Endometrial microvascular endothelial cells (primary cell): ENCODE results near the gene ELAVL1. TPM values are rescaled to one million over a fixed set of nuclear protein-coding genes. Genes with fewer than 3 reads are reported as not detected.

Experiments used
- in situ Hi-C: cut with HindIII; loops from 2 replicates; pipeline ENCODE4 v1.10.0; 2017; ENCODE audit warnings: low sequenced_read_pairs, low pct_unique_long_range_greater_than_20kb; ENCODE audit errors: inconsistent ontology term
- total RNA-seq: library from RNA; depleted of rRNA; stranded (reverse); fragments of >200 nt; gene quantifications from one replicate; pipeline ENCODE4 v1.2.3, GENCODE V29; 2015; ENCODE audit errors: inconsistent ontology term

ELAVL1 gene
- total RNA-seq, 1 donor from 2014 or later, result 68.0 TPM

DNA sequence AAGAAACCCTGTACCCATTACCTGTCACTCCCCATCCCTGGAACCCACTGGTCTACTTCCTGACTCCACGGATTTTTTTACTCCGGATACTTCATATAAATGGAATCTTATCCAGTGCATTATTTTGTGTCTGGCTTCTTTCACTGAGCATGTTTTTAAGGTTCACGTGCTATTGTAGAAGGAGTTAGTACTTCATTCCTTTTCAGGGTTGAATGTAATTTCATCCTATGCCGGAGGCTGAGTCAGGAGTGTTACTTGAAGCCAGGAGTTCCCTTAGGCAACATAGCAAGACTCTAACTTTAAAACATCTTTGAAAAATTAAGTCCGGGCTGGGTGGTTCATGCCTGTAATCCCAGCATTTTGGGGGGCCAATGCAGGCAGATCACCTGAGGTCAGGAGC lies 17.9 kb upstream of the ELAVL1 start:
- in situ Hi-C loops, result no loop called here

DNA sequence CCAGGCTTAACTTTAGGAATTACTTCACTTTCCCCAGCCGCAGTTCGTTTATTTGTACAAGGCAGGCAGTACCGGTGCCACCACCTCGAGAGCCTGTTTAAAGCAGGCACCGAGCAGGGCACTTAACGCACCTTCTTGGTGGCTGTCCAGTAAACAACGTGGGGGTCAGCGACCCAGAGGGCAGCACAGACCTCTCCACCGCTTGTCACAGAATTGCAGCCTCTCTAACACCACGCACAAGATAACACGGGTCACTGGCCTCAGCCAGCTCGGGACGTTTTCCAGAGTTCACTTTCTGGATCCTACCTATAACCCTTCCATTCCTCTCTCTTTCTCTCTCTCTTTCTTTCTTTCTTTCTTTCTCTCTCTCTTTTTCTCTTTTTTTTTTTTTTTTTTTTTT lies 16.8 kb upstream of the ELAVL1 start:
- in situ Hi-C loops, result no loop called here

DNA sequence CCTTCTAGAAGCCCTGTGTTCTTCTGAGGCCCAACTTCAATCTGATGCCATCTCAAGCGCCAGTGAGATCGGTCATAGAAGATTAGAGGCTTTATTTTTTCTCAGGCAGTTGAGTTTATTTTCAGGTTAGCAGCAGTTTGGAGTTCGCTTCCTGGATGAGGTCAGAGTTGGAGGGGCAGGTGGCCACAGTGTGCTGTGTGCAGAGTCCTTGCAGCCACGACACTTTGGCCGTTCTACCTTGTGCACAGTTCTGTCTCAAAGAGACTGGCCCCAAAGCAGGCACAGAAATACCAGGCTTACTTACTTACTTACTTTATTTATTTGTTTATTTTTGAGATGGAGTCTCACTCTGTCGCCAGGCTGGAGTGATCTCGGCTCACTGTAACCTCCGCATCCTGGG lies 15.9 kb upstream of the ELAVL1 start:
- in situ Hi-C loops, result no loop called here

DNA sequence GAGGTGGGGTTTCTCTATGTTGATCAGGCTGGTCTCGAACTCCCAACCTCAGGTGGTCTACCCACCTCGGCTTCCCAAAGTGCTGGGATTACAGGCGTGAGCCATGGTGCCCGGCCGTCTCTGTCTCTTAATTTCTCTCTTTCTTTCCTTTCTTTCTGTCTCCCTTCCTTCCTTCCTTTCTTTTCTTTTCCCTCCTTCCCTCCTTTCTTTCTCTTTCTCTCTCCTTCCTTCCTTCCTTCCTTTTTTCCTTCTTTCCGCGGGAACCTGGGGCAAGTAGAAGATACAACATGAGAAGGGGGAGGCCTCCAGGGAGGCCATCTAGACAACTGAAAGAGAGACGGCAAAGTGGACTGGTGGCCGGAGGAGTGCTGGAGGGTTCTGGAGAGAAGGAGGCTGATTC lies 15.2 kb upstream of the ELAVL1 start:
- in situ Hi-C loops, result no loop called here

DNA sequence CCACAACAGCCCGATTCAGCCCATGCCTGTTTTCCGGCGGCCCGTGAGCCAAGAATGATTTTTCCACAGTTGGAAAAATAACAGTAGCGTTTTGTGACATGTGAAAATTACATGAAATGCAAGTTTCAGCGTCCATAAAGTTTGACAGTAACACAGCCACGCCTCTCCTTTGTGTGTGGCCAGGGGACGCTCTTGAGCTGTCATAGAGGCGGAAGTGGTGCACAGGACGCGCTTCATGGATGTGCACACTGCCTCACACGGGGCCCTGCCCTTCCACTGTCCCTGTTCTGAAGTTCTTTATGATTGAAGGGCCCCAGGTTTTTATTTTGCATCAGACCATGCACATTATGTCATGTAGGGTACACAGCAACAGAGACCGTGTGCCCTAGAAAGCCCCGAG lies 12.4 kb upstream of the ELAVL1 start:
- in situ Hi-C loops, result no loop called here

DNA sequence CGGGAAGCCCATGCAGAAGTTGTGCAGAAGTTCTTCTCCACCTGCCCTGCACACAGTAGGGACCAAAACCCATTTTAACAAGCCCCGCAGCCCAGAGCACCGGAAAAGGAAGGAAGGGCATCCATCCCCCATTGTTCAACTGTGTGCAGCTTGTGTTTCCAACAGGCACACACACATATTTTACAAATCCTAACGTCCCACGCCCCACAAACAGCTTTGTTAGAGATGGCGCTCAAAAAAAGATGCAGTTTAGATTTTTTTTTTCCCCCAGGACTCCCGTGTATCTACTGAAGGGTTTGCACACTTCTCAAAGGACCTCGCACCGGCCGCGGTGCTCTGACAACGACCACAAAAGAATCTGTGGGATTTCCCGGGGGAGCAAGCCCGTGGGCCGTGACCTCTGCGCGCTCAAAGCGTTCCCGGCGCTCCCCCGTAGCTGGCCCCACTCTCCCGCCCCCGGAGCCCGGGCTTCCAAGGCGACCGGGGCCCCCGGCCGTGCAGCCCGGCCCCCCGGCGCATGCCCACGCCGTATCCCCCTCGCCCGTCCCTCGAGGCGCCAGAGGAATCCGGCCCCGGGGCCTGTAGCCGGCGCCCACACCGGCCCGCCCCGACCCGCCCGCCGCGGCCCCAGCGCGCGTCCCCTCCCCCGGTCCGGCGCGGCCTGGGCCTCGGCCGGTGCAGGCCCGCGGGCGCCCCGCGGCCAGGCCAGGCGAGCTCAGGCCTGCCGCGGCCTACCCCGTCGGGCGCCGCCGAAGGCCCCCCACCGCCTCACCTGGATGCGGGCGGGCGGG lies 523 bp downstream of the ELAVL1 start:
- in situ Hi-C loops, result no loop called here

DNA sequence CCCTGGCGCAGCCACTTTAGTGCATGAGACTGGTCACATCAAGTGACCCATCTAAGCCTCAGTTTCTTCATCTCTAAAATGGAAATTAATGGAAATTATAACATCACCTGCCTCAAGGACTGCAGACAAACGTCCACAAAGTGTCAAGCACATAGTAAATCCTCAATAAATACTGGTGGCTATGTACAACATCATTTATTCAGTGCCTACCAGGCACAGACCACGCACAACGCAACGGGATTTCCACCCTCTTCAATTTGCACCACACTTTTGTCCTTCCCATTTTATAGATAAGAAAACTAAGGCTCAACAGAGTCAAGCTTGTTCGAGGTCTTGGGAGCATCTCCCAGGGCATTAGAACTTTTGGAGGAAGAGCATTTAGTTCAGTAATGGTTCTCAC lies 1.4 kb downstream of the ELAVL1 start:
- in situ Hi-C loops, result no loop called here

DNA sequence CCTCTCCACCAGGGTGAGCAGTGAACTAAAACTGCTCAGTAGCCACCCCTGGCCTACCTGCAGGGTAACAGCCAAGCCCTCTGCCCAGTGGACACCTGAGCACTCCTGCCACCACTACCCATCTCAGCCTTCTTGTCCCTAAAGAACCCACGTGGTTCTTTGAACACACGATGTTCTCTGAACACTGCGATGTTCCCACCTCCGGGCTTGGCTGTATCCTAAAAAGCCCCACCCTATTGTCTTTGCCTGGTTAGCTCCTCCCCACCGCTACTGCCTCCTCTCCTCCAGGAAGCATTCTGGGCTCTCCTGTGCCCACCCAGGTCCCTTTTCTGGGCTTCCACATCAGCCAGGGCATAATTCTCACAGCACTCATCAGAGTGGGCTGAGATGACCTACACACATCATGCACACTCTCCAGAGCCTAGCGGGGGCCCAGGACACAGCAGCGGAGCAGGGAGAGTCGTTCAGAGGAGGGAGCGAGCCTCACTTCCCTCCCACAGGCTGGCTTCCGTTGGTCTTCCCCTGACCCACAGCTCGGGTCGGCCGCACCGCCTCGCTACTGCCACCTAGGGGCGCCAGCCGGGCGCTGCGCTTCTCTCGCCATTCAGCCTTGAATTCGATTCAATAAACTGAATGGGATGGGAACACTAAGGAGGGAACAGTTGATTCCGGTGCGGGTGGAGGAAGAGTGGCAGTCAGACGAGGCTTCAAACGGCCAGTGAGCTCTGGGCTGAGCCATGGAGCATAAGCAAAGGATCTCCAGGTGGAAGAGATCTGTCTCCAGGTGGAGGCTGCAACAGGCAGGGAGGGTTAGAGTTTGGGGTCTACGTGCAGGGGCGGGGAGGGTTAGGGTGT lies 3.2 kb downstream of the ELAVL1 start:
- in situ Hi-C loops, result no loop called here

DNA sequence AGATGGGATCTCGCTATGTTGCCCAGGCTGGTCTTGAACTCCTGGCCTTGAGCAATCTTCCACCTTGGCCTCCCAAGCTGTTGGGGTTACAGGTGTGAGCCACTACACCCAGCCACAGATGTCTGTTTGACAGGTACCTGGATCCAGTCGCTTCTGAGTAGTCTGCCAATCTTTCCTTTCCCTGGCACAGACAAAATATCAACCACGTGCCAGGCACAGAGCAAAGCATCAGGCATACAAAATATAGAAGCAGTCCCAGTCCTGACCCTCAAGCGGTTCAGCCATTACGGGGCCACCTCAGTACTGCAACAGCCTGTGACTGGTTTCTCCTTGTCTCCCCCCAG lies 3.8 kb downstream of the ELAVL1 start:
- in situ Hi-C loops, result no loop called here

DNA sequence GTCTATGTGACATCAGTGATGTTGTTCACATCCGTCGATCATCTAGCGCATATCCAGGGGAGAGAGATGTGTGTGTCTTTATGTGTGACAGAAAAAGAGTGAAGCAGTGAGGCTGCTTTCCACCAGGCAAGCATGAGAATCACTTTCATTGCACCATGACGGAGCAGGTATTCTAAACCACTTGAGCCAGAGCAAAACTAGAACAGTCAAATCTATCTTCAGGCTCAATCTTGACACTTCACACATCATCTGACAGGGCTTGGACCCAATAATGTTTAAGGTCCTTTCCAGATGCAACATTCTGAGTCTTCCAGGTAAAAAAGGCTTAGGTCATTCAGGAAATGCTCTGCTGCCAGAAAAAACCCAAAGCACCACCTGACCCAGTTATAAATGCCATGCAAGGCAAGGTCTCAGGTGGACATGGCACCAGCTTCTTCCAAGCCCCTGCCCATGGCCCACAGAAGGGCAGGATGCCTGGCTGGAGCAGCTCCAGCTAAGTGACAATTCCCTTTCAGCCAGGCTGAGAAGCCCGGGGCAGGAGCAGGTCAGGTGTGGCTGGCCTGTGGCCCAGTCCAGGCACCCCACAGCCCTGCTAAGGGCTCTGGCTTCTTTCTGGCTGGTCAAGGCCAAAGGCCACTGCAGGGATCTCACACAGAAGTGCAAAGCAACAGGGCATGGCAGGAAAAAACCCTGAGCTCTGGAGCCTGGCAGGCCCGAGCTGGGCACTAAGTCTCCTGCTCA lies 5.0 kb downstream of the ELAVL1 start:
- in situ Hi-C loops, result no loop called here

DNA sequence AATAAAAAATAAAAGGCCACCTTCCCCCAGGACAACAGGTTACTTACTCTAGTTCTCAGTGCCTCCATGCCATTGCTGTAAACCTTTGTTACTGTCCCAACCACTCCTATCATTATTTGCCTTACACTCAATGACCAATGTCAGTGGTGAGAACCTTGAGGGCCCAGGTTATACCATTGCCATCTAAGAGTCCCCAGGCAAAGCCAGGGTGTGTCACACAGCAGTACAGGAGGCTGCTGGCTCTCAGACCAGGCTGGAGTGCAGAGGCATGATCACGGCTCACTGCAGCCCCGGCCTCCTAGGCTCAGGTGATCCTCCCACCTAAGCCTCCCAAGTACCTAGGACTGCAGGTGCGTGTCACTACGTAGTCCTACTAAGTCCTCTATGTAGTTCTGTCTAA lies 6.1 kb downstream of the ELAVL1 start:
- in situ Hi-C loops, result no loop called here

DNA sequence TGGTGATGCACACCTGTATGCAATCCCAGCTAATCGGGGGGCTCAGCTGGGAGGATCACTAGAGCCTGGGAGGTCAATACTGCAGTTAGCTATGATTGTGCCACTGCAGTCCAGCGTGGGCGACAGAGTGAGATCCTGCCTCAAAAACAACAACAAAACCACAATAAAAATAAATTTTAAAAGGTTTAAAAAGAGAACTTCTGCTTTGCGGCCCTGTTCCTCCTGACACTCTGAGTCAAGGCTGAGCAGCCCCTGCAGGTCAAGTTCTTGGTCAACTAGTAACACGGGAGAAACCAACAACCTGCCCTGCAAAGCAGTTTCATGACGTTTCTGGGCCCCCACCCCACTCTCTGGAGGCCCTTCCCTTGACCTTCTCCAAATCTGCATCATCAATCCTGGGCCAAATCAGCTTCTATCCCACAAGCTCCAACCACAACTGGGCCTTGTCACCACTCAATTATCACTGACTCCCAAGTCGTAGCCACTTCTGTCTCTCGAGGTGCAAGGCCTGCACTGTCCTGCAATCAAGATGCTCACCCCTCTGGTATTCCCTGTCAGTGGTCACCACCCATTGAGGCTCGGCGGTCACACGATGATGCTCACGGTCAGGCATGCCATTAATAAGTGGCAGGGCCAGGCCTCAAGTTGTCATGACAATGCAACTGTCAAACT lies 7.5 kb downstream of the ELAVL1 start:
- in situ Hi-C loops, result no loop called here

DNA sequence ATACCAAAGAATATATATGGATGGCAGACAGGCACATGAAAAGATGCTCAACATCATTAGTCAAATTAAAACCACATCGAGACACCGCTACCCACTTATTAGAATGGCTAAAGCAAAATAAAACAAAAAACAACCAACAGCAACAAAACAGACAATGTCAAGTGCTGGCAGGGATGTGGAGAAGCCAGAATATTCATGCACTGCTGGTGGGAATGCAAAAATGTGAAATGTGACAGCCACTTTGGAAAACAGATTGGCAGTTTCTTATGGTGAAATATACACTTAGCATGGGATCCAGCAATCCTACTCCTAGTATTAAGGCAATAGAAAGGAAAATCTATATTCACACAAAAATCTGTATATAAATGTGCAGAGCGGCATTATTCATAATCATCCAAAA lies 8.6 kb downstream of the ELAVL1 start:
- in situ Hi-C loops, result no loop called here

DNA sequence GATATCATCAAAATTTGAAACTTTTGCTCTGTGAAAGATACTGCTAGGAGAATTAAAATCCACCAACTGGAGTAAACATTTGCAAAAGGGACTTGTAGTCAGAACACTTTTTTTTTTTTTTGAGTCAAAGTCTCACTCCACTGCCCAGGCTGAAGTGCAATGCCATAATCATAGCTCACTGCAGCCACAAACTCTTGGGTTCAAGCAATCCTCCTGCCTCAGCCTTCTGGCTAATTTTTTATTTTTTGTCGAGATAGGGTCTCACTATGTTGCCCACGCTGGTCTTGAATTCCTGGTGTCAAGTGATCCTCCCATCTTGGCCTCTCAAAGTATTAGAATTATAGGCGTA lies 9.7 kb downstream of the ELAVL1 start:
- in situ Hi-C loops, result no loop called here

DNA sequence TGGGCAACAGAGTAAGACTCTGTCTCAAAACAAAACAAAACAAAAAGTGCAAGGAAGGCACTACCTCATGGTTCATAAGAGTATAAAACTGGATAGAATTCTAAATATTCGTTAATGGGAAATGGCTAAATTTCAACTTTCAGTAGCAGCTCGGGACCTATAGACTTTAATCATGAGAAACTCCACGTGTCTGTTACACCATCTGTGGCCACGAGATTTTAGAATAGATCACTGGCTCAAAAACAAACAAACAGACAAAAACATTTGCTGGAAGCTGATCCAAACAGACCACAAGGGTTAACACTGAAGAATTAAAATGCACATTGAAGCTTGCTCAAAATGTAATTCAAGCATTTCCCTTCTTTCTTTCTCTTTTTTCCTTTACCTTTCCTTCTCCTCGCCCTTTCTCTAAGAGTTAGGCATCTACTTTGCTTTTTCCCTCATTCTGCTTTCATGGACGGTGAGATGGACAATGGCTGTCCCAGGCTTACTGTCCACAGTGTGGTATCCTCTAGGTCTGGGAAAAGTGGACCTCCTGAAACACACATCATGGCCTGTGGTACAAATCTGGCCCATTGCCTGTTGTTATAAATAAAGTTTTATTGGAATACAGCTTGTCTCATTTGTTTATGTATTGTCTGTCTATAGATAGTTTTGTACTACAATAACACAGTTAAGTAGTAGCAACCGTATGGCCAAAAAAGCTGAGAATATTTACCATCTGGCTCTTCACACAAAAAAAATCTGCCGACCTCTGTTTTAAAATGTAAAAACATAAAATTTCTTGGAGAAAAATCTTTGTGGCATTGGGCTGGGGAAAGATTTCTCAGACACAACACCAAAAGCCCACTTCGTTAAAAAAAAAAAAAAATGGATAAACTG lies 10.3 kb downstream of the ELAVL1 start:
- in situ Hi-C loops, result no loop called here

DNA sequence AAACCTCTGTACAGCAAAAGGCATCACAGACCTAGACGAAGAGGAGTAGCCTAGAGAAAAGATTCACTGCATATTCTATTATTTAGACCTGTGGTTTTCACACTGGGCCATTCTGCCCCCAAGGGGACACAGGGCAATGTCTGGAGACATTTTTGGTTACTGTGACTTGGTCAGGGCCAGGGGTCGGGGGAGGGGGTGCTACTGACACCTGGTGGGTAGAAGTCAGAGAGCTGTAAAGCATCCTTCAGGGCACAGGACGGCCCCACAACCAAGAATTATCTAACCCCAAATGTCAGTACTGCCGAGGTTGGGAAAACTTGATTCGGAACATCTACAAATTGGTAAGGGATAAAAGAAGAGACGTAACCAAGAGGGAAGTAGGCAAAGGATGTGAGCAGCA lies 11.3 kb downstream of the ELAVL1 start:
- in situ Hi-C loops, result no loop called here

DNA sequence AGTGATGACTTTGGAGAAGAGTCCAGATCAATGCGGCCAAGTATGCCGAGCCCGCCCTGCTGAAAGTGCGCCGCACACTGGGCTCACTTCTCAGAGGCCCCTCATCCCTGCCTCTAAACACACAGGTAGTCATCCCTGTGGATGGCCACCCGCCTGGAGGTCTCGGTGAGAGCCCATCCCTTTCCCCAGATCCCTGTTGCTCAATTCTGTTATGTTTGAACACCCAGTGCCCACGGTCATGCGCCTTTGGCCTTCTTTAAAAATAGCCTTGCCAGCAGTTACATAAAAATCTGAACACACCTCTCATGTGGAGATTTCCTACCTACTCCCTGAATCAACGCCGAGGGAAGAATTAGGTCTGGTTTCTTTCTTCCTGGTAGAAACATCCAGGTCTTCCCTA lies 11.9 kb downstream of the ELAVL1 start:
- in situ Hi-C loops, result no loop called here

DNA sequence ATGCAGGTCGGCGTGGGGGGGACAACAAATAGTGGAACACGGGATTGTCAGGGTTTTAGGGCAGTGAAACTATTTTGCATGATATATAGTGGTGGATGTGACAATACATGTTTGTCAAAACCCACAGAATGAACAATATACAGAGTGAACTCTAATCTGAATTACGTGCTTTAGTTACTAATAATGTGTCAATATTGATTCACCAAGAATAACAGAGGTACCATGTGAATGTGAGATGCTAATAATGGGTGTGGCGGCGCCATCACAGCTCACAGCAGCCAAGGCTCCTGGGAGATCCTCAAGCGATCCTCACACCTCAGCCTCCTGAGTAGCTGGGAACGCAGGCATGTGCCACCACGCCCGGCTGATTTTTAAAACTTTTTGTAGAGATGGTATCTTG lies 12.9 kb downstream of the ELAVL1 start:
- in situ Hi-C loops, result no loop called here
